GM10266 (cell line): Measurements from ENCODE around the gene APBA1.

Source experiments
- DNase-seq: peaks from one replicate; pipeline ENCODE4 v3.0.0; 2012; ENCODE audit errors: extremely low spot score
- TF ChIP-seq, protein P1 (sequence below): IDR thresholded peaks from 2 replicates; pipeline ENCODE4 v1.5.1; 2012; ENCODE audit warnings: mild to moderate bottlenecking, low read depth; ENCODE audit not compliant: control insufficient read depth, insufficient read depth; ENCODE audit errors: missing control alignments

The APBA1 gene

DNA sequence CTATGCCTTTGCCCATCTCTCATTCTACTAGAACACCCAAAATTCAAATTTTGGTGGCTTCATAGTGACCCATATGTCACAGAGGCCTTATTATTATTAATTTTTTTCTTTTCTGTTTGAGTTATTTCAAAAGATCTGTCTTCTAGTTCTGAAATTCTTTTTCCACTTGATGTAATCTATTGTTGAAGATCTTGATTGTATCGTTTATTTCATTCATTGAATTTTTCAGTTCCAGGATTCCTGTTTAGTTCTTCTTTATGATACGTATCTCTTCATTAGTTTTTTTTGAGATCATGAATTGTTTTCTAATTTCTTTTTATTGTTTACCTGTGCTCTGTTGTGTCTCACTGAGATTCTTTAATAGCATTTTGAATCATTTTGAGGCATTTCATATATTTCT, 24.6 kb upstream of the APBA1 start:
- TF ChIP-seq, protein P1, sequence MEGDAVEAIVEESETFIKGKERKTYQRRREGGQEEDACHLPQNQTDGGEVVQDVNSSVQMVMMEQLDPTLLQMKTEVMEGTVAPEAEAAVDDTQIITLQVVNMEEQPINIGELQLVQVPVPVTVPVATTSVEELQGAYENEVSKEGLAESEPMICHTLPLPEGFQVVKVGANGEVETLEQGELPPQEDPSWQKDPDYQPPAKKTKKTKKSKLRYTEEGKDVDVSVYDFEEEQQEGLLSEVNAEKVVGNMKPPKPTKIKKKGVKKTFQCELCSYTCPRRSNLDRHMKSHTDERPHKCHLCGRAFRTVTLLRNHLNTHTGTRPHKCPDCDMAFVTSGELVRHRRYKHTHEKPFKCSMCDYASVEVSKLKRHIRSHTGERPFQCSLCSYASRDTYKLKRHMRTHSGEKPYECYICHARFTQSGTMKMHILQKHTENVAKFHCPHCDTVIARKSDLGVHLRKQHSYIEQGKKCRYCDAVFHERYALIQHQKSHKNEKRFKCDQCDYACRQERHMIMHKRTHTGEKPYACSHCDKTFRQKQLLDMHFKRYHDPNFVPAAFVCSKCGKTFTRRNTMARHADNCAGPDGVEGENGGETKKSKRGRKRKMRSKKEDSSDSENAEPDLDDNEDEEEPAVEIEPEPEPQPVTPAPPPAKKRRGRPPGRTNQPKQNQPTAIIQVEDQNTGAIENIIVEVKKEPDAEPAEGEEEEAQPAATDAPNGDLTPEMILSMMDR, result no peak
- no peak for DNase-seq

DNA sequence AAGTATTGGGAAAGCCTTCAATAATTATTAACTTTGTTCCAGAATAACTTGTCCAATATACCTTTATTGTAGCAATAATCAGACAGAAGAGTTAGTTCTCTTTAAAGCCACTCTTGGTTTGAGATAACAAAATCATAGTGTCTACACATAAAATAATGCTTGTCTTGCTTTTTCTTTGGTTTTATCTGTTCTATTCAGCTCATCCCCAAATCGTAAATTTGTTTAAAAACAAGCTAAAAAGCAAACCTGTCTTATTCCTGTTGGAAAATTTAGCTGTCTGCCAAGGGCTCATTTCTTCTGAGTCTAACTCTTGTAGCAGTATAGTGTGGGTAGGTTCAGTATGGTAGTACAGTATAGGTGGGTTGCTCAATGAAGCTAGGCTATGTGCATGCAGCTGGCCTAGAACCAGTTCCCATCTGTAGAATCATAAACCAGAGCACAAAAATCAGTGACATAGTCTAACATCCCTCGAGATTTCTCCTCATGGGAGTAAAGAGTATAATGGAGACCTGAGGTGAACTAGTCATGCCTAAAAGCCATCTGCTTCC, 17.9 kb upstream of the APBA1 start:
- no peak for DNase-seq
- TF ChIP-seq, protein P1, result no peak

DNA sequence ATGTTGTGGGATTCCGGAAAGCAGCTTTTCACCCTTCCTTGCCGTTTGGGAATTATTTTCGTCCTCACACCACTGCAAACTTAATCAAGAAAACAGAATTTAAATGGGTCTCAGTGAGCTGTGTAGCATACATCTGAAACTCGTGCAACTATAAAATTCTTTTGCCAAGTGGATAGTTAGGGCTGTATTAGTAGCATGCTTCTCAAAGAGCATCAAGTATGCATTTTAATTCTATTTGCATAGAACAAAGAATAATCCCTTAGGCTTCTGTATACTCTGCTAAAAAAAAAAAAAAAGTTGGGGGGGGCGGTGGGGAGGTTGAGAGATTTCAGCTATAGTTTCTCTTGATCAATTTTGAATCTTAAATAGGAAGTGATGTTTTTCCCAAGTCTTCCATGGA, 11.8 kb upstream of the APBA1 start:
- no peak for DNase-seq
- TF ChIP-seq, protein P1, result no peak

DNA sequence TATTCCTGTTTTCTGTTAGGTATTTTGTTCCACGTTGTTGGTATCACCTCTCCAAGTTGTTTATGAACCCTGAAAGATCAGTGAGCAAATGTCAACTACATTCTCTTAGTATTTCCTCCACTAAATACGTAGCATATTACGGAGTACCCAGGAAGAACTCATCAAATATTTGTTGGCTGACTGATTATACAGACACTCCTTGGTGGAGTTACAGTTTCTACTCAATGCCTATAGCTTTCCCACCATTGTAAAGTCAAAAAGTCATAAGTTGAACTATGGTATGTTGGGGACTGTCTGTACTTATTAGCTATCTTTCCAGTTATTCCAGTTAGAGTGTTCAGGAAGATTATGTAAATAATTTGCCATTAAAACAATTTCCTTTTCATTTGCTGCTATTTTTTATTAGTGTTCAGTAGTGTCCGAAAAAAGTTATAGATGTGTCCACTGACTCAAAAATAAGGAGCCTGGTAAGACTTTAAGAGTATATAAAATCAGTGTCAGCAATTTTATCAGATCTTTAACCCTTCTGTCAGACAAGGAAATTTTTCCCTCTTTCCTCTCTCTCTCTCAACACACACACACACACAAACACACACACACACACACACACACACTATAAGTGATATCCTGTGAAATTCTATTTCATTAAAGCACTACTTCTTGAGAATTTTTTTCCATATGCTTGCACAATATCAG, 6.8 kb upstream of the APBA1 start:
- DNase-seq, result no peak
- TF ChIP-seq, protein P1, result no peak

DNA sequence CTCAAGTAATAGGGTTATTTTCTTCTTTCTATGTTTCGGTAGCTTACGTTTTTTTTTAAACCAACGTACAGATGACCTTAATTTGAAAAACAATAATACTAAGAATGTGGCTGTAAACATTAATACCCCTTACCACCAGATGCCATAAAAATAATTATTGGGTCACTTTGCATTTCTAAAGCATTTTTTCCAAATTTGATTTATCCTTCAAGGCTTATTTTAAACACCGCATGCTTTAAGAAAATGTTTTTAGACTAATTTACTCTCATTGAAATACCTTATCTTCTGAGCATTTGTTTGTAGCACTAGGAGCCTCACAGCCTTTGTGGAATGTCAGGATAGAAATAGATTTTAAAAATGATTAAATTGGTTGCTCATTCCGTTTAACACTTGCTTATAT, 5.8 kb upstream of the APBA1 start:
- TF ChIP-seq, protein P1, result no peak
- DNase-seq, result no peak

DNA sequence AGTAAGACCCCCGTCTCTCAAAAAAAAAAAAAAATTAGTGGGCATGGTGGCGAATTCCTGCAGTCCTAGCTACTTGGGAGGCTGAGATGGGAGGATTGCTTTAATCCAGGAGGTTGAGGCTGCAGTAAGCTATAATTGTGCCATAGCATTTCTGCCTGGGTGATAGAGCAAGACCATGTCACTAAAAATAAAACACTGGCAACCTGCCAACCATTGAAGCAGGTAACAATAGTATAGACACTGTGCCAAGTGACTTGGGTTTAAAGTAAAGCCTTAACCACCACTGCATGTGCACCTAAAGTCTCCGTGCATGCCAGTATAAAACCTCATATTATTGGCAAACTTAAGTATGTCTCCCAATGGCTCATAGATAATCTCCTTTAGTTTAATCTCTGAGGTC, 3.4 kb upstream of the APBA1 start:
- TF ChIP-seq, protein P1, result no peak
- no peak for DNase-seq

DNA sequence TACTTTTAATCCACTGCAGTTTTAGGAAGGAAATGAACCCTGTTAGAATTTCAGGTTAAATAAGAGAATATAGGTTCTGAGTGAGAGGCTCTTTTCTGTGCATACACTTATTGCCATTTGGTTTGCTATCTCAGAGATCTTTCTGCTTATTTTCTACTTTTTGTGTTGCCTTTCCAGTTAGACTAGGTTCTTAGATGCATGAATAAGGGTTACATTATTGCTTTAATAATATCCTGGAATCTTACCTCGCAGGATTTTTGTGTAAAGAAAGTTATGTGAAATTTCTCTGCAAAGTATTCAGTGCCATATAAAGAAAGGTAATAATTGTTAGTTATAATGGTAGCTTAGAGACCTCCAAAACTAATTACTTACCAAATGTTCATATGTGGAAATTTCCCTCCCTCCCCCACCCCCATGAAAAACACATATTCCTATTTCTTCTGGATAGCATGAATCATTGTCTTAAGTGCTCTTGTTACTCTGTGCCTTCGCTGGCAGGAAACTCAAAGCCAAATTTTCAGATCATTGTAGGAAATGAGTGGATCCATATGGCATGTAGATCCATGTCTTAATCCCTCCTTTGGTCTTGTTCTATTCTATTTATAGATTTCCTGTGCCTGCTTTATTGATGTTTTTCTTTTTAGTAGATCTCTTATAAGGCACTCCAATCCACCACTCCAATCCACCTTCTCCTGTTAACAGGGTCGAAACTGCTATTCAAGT, 2.7 kb upstream of the APBA1 start:
- TF ChIP-seq, protein P1, result no peak
- DNase-seq, result no peak
